ENCODE data around the gene RSPO1.
"Not testable (repeated sequence)": the region's sequence is repeated elsewhere in the genome, so short reads cannot be mapped to it uniquely, and the experiment has no call there.

Gene RSPO1, protein sequence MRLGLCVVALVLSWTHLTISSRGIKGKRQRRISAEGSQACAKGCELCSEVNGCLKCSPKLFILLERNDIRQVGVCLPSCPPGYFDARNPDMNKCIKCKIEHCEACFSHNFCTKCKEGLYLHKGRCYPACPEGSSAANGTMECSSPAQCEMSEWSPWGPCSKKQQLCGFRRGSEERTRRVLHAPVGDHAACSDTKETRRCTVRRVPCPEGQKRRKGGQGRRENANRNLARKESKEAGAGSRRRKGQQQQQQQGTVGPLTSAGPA

DNA sequence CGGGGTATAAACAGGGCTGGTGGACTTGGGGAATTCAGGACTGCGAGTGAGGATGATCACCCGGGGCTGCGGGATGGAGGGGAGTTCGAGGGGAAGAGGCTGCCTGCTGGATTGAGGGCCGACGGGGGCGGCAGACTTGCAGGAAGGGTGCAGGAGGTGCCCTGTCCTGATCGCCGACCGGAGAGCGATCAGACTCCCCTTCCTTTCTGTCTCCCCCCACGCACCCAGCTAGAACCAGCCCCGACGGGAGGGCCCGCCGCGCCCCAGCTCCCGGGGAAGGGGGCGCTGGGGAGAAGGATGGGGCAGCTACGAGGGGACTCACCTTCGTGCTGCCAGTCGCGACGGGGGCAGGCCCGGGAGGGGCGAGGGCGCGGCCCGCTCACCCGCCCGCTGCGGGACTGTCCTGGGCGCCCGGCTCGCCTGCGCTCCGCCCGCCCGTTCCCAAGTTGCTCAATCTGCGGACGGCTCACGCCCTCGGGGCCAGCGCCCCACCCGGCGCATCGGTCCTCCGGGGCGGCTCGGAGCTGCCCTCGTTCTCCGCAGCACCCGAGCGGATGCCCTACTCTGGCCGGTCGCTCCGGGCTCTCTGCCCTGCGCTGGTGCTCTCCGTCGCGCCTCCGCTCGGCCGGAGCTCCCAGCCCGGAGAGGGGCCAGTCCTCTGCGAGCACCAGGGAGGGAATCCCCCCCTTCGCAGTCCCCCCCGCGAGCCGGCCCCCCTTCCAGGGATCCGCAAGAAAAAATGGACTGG is at the start of gene RSPO1:
Gene RSPO1 (minus strand): TSS at position 649 of the 748 bp plus-strand sequence. CDS start 5,231 bp downstream, outside the sequence.
- H3K27ac Mint-ChIP-seq, result no peak within 1 kb of the TSS
- no peaks in the 10 kb centered on the region for H3K9me3 Mint-ChIP-seq
- H3K27me3 Mint-ChIP-seq, result peaks cover 64 to 74% of the 10 kb centered on the region in 2 donors
- peaks cover 9 to 25% of the 10 kb centered on the region in 2 donors for H3K4me1 Mint-ChIP-seq
- ATAC-seq (replicated peaks) (peak; percentile 24 to 45), DNase-seq (no peak)
- H3K36me3 Mint-ChIP-seq, result no peaks in the 10 kb centered on the region
- H3K4me3 Mint-ChIP-seq, result peak within 1 kb of the TSS in 1 of 2 donors; percentile 40

DNA sequence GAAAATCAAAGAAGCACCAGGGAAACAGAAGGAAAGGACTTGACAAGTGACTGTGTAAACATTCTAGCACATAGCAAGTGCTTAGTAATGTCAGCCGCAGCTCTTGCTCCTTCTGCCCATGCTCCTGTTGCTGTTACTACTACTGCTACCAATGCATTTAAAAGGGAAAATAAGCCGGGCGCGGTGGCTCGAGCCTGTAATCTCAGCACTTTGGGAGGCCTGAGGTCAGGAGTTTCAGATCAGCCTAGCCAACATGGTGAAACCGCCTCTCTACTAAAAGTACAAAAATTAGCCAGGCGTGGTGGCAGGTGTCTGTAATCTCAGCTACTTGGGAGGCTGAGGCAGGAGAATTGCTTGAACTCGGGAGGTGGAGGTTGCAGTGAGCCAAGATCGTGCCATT is 49.5 kb upstream of the RSPO1 start:
- H3K4me1 Mint-ChIP-seq, result peaks cover 16 to 21% of the 10 kb centered on the region in 2 donors
- not testable (repeated sequence) for H3K9me3 Mint-ChIP-seq; H3K4me3 Mint-ChIP-seq; ATAC-seq (replicated peaks); DNase-seq; H3K27me3 Mint-ChIP-seq
- peaks cover 34 to 52% of the 10 kb centered on the region in 2 donors for H3K36me3 Mint-ChIP-seq
- peak overlapping the region; percentile 7 for H3K27ac Mint-ChIP-seq

DNA sequence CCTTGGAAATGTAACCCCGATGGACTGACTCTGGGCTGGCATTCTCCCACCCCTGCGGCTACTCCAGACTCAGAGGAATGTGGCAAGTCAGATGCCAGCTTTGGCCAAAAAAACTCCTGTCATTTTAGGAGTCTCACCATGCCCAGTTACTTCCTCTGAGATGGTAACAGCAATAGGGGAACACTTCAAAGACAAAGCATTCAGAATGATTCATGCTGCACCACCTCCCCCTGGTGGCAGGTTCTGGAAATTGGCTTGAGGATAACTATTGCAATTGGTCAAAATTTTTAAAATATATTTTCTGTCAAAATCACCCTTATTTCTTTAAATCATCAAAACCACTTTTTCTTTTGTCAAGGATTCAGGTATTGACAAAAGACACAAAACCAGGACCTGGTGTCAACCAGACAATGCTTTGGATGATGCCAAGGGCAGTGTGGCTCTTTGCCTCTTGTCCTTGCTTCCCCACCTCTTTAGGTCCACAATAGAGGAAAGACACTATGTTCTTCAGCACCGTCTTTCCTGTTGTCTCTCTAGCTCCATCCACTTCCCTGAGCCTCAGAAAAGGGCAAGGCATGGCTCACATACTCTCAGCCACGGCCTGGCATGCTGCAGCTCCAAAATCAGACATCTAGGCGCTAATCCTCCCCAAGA is 47.8 kb upstream of the RSPO1 start:
- no peak overlapping the region for H3K27ac Mint-ChIP-seq
- ATAC-seq (replicated peaks), result peak; percentile 88 to 93

DNA sequence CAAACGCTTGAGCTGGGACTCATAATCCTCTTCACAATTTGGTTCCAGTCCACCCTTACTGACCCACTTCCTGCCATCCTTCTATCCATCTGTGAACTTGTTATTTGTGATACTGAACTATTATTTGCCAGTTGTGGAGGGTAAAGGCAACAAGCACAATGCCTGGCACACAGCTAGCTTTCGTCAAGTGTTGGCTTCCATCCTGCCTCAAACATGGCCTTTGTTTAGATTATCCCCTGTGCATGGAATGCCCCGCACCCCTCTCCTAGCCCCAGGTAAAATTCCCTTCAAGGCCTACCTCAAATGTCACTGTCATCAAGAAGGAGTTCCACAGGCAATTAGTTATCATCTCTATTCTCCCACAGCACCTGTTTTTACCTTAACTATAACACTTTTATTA is 46.2 kb upstream of the RSPO1 start:
- Mint-ChIP-seq H3K27me3 (no peaks in the 10 kb centered on the region), H3K4me1 (peaks cover 26 to 38% of the 10 kb centered on the region in 2 donors), H3K9me3 (no peaks in the 10 kb centered on the region), H3K4me3 (no peak overlapping the region), H3K36me3 (peaks cover 19 to 36% of the 10 kb centered on the region in 2 donors), H3K27ac (no peak overlapping the region)
- ATAC-seq (replicated peaks) (no peak), DNase-seq (no peak)

More for the DNA sequence above, 47.8 kb upstream of the RSPO1 start:
- Mint-ChIP-seq H3K36me3 (peaks cover 26 to 46% of the 10 kb centered on the region in 2 donors), H3K27me3 (no peaks in the 10 kb centered on the region), H3K9me3 (no peaks in the 10 kb centered on the region), H3K4me3 (no peak overlapping the region), H3K4me1 (peaks cover 18 to 23% of the 10 kb centered on the region in 2 donors)
- peak; percentile 56 for DNase-seq

DNA sequence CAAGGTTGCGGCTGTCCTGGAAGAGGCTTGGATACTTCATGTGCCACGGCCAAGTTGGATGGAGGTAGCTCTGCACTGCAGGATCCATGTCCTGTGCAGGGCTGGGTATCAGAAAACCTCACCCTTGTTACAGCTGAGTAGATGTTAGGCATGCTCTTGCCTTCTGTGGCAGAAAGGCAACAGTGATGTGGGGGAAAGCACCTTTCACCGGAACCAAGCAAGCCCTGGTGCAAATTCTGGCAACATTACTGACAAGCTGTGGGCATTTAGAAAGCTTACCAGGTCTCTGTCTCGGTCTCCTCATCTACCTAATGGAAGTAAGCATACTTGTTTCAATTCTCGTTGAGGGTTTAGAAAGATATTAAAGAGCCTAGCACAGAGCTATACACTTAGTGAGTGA is 43.1 kb upstream of the RSPO1 start:
- H3K4me3 Mint-ChIP-seq, result no peak overlapping the region
- H3K27ac Mint-ChIP-seq, result peak overlapping the region; percentile 42
- no peaks in the 10 kb centered on the region for H3K9me3 Mint-ChIP-seq
- H3K4me1 Mint-ChIP-seq, result peaks cover 29 to 50% of the 10 kb centered on the region in 2 donors
- peaks cover 12 to 14% of the 10 kb centered on the region in 2 donors for H3K36me3 Mint-ChIP-seq
- no peaks in the 10 kb centered on the region for H3K27me3 Mint-ChIP-seq
- DNase-seq (no peak), ATAC-seq (replicated peaks) (peak in 1 of 2 donors; percentile 26)

DNA sequence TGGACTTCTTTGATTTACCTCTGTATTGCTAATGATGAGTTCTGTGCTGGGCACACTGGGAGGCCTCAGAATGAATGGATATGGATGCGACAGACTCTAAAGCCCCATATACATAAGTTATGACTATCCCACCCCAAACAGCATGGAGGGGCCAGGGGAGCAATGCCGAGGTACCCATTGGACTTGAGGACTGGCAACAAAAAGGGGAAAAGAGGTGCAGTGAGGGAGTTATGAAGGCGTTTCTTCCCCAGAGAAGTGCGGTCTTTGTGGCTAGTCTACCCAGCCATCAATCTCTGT is 42.4 kb upstream of the RSPO1 start:
- Mint-ChIP-seq H3K27me3 (no peaks in the 10 kb centered on the region), H3K4me3 (peak overlapping the region; percentile 44 to 56), H3K9me3 (no peaks in the 10 kb centered on the region), H3K27ac (peak overlapping the region; percentile 97), H3K4me1 (peaks cover 29 to 46% of the 10 kb centered on the region in 2 donors), H3K36me3 (peaks cover 7 to 11% of the 10 kb centered on the region in 2 donors)
- DNase-seq, result no peak
- ATAC-seq (replicated peaks), result no peak

DNA sequence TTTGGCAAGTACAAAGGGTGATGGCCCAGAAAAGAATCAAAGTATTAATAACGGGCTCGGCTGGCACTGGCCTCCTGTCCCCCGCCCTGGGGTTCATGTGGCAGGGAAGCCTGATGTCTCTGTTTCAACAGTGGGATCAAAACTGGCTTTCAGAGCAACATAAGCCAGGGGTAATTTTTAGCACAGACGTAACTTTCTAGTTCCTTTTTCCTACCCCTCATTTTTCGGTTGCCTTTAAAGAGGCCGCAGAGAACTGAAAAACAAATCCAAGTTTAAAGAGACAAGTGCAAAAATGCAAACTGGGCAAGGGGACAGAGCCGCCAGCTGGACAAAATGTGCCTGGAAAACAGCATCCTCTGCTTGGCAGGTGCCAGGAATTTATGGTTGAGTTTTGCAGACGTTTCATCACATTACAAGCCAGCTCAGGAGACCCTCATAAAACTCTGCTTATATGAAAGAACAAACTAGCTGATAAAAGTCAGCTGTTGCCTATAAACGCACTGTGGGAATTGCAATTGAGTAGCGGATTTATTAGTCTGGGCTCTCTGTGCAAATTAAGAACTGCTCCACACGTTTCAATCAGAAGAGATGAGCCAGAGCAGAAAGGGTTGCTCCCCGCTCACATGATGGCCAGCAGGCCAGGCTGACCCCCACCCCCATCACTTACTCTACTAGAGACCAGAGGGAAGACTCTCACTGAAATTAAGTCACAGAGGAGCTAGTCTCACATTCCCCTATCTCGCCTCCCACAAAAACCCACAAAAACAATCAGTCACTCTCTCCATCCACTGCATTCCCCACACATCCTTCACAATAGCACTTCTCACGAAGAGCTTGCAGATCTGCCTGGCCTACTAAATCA is 41.8 kb upstream of the RSPO1 start:
- no peaks in the 10 kb centered on the region for H3K9me3 Mint-ChIP-seq
- ATAC-seq (replicated peaks), result peak; percentile 91 to 92
- peak overlapping the region; percentile 44 to 56 for H3K4me3 Mint-ChIP-seq
- H3K4me1 Mint-ChIP-seq, result peaks cover 29 to 44% of the 10 kb centered on the region in 2 donors
- peak; percentile 22 for DNase-seq
- H3K27ac Mint-ChIP-seq, result peak overlapping the region; percentile 97
- peaks cover 2 to 3% of the 10 kb centered on the region in 2 donors for H3K27me3 Mint-ChIP-seq
- peaks cover 6 to 11% of the 10 kb centered on the region in 2 donors for H3K36me3 Mint-ChIP-seq

DNA sequence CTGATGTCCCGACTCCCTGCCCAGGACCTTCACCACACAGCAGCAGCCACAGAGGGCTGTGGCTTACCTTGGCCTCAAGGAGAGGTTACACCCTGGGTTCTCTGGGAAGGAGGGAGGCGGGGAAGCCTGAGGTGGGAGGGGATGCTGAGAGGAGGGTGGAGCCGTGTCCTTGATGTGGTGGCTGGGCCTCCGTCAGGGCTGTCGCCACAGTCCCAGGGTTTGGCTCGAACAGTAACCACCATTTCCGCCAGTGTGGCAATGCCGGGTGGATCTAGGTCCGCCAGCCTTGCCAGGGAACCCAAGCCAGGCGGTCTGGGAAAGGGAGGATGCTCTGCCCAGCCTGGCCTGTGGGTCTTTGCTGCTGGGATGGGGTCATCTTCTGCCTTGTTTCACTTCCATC is 39.2 kb upstream of the RSPO1 start:
- Mint-ChIP-seq H3K27me3 (peaks cover 5% of the 10 kb centered on the region in 2 donors), H3K36me3 (peaks cover 0 to 4% of the 10 kb centered on the region in 2 donors), H3K4me1 (peaks cover 28 to 41% of the 10 kb centered on the region in 2 donors), H3K9me3 (no peaks in the 10 kb centered on the region), H3K27ac (peak overlapping the region; percentile 33), H3K4me3 (no peak overlapping the region)
- DNase-seq (no peak), ATAC-seq (replicated peaks) (no peak)

DNA sequence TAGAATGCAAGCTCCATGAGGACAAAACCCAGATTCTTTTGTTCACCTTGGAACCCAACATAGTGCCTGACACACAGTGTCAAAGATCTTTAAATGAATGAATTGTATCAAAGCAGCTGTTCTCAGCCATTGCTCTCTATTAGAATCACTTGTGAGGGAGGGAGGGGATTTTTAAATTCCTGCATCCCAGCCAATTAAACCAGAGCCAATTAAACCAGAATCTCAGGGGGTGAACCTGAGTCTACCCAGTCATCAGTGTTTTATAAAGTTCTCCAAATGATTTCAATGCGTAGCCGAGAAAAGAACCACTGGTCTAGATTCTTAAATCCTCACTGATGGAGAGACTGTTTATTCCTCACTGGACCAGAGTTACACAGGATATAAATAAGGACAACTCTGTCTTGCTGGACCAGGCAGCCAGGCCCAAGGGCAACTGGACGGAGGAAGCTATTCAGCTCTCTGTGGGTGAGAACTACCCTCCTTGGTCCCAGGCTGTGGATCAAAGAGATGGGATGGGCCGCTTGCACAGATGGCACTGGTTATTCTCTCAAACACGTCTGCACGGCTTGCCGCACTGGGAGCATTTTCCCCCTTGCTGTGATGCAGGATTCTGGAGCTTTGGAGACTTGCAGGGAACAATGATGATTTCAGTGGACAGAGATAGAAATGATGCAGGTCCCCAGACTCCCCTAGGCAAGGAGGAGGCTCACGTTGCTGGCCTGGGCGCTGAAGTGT is 37.6 kb upstream of the RSPO1 start:
- Mint-ChIP-seq H3K36me3 (no peaks in the 10 kb centered on the region), H3K27me3 (peaks cover 5% of the 10 kb centered on the region in 2 donors)
- no peak for ATAC-seq (replicated peaks)

DNA sequence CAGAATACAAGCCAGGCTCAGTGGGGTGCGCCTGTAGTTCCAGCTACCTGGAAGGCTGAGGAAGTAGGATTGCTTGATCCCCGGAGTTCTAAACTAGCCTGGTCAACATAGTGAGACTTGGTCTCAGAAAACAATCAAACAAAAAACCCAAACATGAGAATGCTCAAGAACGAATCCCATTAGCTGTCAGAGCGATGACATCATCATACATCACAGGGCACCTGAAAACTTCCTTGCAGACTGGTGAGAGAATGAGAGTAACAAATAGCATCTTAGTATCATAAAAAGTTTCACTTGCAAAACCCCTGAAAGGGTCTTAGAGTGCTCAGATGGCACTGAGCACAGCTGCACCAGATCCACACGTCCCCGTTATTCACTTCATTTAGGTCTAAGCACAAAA is 36.6 kb upstream of the RSPO1 start:
- ATAC-seq (replicated peaks) (no peak), DNase-seq (no peak)
- H3K36me3 Mint-ChIP-seq, result no peaks in the 10 kb centered on the region
- no peaks in the 10 kb centered on the region for H3K9me3 Mint-ChIP-seq
- peaks cover 5% of the 10 kb centered on the region in 2 donors for H3K27me3 Mint-ChIP-seq
- peaks cover 8 to 15% of the 10 kb centered on the region in 2 donors for H3K4me1 Mint-ChIP-seq
- no peak overlapping the region for H3K4me3 Mint-ChIP-seq
- no peak overlapping the region for H3K27ac Mint-ChIP-seq

More for the DNA sequence above, 37.6 kb upstream of the RSPO1 start:
- no peak for DNase-seq
- no peaks in the 10 kb centered on the region for H3K9me3 Mint-ChIP-seq
- H3K4me1 Mint-ChIP-seq, result peaks cover 14 to 25% of the 10 kb centered on the region in 2 donors
- H3K27ac Mint-ChIP-seq, result no peak overlapping the region
- H3K4me3 Mint-ChIP-seq, result no peak overlapping the region

DNA sequence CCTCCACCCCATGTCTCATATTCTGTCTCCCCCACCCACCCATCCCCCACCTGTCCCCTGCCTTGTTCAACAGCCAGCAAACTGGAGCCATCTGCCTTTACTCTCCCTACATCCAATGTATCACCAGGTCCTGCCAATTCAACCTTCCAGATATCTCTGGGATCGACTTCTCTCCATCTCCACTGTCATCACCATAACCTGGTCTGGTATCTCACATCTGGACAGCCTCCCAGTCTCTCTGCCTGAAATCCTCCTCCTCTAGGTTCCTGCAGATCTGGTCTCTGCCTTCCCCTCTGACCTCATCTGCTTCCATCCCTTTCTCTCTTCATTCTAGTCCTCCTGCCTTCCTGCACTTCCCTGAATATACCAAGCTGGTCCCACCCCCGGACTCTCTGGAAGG is 35.4 kb upstream of the RSPO1 start:
- no peak overlapping the region for H3K4me3 Mint-ChIP-seq
- no peak for ATAC-seq (replicated peaks)
- no peak overlapping the region for H3K27ac Mint-ChIP-seq
- no peaks in the 10 kb centered on the region for H3K9me3 Mint-ChIP-seq
- peaks cover 1 to 3% of the 10 kb centered on the region in 2 donors for H3K4me1 Mint-ChIP-seq
- H3K36me3 Mint-ChIP-seq, result no peaks in the 10 kb centered on the region
- no peak for DNase-seq
- H3K27me3 Mint-ChIP-seq, result peaks cover 5 to 10% of the 10 kb centered on the region in 2 donors

DNA sequence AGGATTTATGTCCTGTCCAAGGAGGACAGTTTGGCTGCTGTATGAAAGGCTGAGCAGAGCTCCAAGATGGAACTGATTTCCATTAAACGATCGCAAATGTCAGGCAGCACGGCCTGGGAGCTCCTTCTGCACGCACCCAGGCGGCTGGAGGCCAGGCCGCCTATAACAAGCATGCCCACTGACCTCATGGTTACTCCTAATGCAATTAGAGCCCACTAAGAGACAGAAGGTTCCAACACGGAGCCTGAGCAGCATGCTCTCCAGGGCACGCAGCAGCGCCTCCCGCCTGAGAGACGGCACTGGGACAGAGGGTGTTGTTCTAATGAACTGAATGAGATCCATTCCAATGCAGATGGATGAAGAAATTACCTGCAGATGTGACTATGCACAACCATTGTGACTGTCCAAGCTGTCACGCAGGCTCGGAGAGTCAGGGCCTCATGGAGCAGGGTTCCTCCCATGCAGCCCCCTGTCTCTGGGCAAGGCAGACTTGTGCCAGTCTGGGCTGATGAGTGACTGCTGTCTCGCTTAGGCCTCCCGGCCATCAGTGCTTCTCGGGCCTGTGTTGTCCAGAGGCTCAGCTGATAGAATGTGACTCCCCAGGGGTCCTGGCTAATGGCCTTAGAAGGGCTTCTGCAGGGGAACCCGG is 32.5 kb upstream of the RSPO1 start:
- DNase-seq, result no peak
- no peak for ATAC-seq (replicated peaks)
- peaks cover 0 to 2% of the 10 kb centered on the region in 2 donors for H3K4me1 Mint-ChIP-seq
- H3K9me3 Mint-ChIP-seq, result no peaks in the 10 kb centered on the region
- H3K36me3 Mint-ChIP-seq, result no peaks in the 10 kb centered on the region
- peaks cover 10 to 12% of the 10 kb centered on the region in 2 donors for H3K27me3 Mint-ChIP-seq
- no peak overlapping the region for H3K4me3 Mint-ChIP-seq
- H3K27ac Mint-ChIP-seq, result no peak overlapping the region

All from stimulated activated naive B cell treated with anti-CD40 and anti-IgM and Interleukin-4, amounts not matched to agents 10 μg/mL and 1 μg/mL and 100 μg/mL, for 72 hours (primary cell).